SK-N-SH (cell line): Measurements from ENCODE around the gene EIF3A. TPM values are rescaled to one million over a fixed set of nuclear protein-coding genes. Genes with fewer than 3 reads are reported as not detected.

Experiments
- CTCF ChIA-PET: fragments of 300-600, 350-600 bp; formaldehyde crosslinking; extraction: SDS; loops from one replicate; lab custom pipeline; 2021; lab: Yijun Ruan, JAX
- POLR2A ChIA-PET: fragments of 350-600 bp; sonication (Branson Sonifier 250); formaldehyde crosslinking; extraction: SDS; loops from one replicate; lab custom pipeline; 2020; ENCODE audit warnings: antibody characterized with exemption, inconsistent platforms; lab: Yijun Ruan, JAX
- DNase-seq: peaks from one replicate; pipeline ENCODE4 v3.0.0; 2012
- H2AFZ ChIP-seq: fragments of 200-600 bp; sonication (generic); 2 replicates; pipeline ENCODE4 v1.8.1; 2016; ENCODE audit warnings: antibody characterized with exemption, mild to moderate bottlenecking, low read depth
- H3F3A ChIP-seq: fragments of 200-600 bp; sonication (generic); replicated peaks from 2 replicates; pipeline ENCODE3; 2016; ENCODE audit warnings: antibody characterized with exemption, mild to moderate bottlenecking; ENCODE audit not compliant: insufficient read depth
- H3K27ac ChIP-seq, 2 experiments: fragments of 200-500 bp in 1 of 2; fragments of 200-600 bp in 1 of 2; sonication (Bioruptor generic) in 1 of 2; sonication (generic), shearing (Covaris generic) in 1 of 2; 2 replicates each; pipeline versions ENCODE4 v1.5.1 to v1.6.1; 2014 to 2016; ENCODE audit warnings: low read depth in 2 of 2, inconsistent platforms in 1 of 2, low read length in 1 of 2, mild to moderate bottlenecking in 1 of 2, mixed read lengths in 1 of 2
- H3K27me3 ChIP-seq: fragments of 200-600 bp; sonication (generic), shearing (Covaris generic); 2 replicates; pipeline ENCODE4 v1.6.1; 2016; ENCODE audit warnings: mixed run types; ENCODE audit not compliant: insufficient read depth
- H3K36me3 ChIP-seq, 2 experiments: fragments of 200-500 bp in 1 of 2; fragments of 200-600 bp in 1 of 2; sonication (Bioruptor generic) in 1 of 2; sonication (generic) in 1 of 2; replicated peaks in 1 of 2; 2 replicates each; pipeline versions ENCODE3 to v1.5.1; 2014 to 2016; ENCODE audit warnings: low read length in 1 of 2, mild to moderate bottlenecking in 1 of 2; ENCODE audit not compliant: insufficient read depth in 2 of 2, control insufficient read depth in 1 of 2
- H3K4me1 ChIP-seq, 2 experiments: fragments of 200-500 bp in 1 of 2; fragments of 200-600 bp in 1 of 2; sonication (Bioruptor generic) in 1 of 2; sonication (generic), shearing (Covaris generic) in 1 of 2; 2 replicates each; pipeline versions ENCODE4 v1.5.1 to v1.6.1; 2014 to 2016; ENCODE audit warnings: low read depth in 1 of 2, low read length in 1 of 2, mixed run types in 1 of 2; ENCODE audit not compliant: insufficient read depth in 2 of 2, control insufficient read depth in 1 of 2
- H3K4me2 ChIP-seq: fragments of 200-600 bp; sonication (generic), shearing (Covaris generic); 2 replicates; pipeline ENCODE4 v1.6.1; 2017; ENCODE audit warnings: mixed run types
- H3K4me3 ChIP-seq, 2 experiments: fragments of 200-500 bp in 1 of 2; fragments of 200-600 bp in 1 of 2; sonication (Bioruptor generic) in 1 of 2; sonication (generic), shearing (Covaris generic) in 1 of 2; 2 replicates each; pipeline versions ENCODE4 v1.5.1 to v1.8.1; 2014 to 2016; ENCODE audit warnings: low read depth in 2 of 2, inconsistent platforms in 1 of 2, low read length in 1 of 2, mild to moderate bottlenecking in 1 of 2, mixed read lengths in 1 of 2, moderate library complexity in 1 of 2
- H3K79me2 ChIP-seq: fragments of 200-600 bp; sonication (generic); 2 replicates; pipeline ENCODE4 v1.8.1; 2017; ENCODE audit warnings: mild to moderate bottlenecking; ENCODE audit not compliant: insufficient read depth
- H3K9ac ChIP-seq: fragments of 200-600 bp; sonication (generic); 2 replicates; pipeline ENCODE4 v1.6.1; 2017; ENCODE audit warnings: mixed run types
- H3K9me2 ChIP-seq: fragments of 200-600 bp; sonication (generic); 2 replicates; pipeline ENCODE4 v1.6.1; 2017; ENCODE audit warnings: mixed run types
- H3K9me3 ChIP-seq: fragments of 200-600 bp; sonication (generic); 2 replicates; pipeline ENCODE4 v1.6.1; 2017; ENCODE audit warnings: mixed run types, mild to moderate bottlenecking, moderate library complexity
- H4K20me1 ChIP-seq: fragments of 200-600 bp; sonication (generic); 2 replicates; pipeline ENCODE4 v1.6.1; 2017; ENCODE audit warnings: mild to moderate bottlenecking, mixed run types; ENCODE audit not compliant: insufficient read depth
- ELF1 ChIP-seq: IDR thresholded peaks from 2 replicates; pipeline ENCODE4 v1.4.0; 2012
- EP300 ChIP-seq, 2 experiments: IDR thresholded peaks; 2 replicates each; pipeline versions ENCODE4 v1.4.0 to v1.6.1; 2012; ENCODE audit warnings: borderline replicate concordance in 1 of 2, low read depth in 1 of 2, low read length in 1 of 2
- EZH2phosphoT487 ChIP-seq: fragments of 200-600 bp; sonication (generic); IDR thresholded peaks from 2 replicates; pipeline ENCODE4 v1.6.1; 2017; ENCODE audit warnings: low read depth, mixed run types, mild to moderate bottlenecking, antibody characterized with exemption, moderate library complexity, borderline replicate concordance
- FOXJ3 ChIP-seq: sonication (generic); formaldehyde crosslinking; IDR thresholded peaks from 2 replicates; pipeline ENCODE4 v1.5.1; 2020; ENCODE audit warnings: mild to moderate bottlenecking, missing genetic modification reagents
- FOXM1 ChIP-seq: IDR thresholded peaks from 2 replicates; pipeline ENCODE4 v1.4.0; 2012; ENCODE audit warnings: low read depth, mild to moderate bottlenecking
- GATA2 ChIP-seq: sonication (generic); formaldehyde crosslinking; IDR thresholded peaks from 2 replicates; pipeline ENCODE4 v1.5.0; 2020; ENCODE audit warnings: mild to moderate bottlenecking, missing genetic modification reagents
- MAX ChIP-seq: IDR thresholded peaks from 2 replicates; pipeline ENCODE4 v1.4.0; 2012; ENCODE audit warnings: low read depth
- MXI1 ChIP-seq: IDR thresholded peaks from 2 replicates; pipeline ENCODE4 v1.6.1; 2012; ENCODE audit warnings: mild to moderate bottlenecking, low read depth, low read length, improper control_type of control experiment
- NFIC ChIP-seq: IDR thresholded peaks from 2 replicates; pipeline ENCODE4 v1.4.0; 2012; ENCODE audit warnings: borderline replicate concordance
- NRF1 ChIP-seq: IDR thresholded peaks from 2 replicates; pipeline ENCODE4 v1.6.1; 2012; ENCODE audit warnings: low read depth, mild to moderate bottlenecking, low read length
- PBX3 ChIP-seq: IDR thresholded peaks from 2 replicates; pipeline ENCODE4; 2012
- REST ChIP-seq: IDR thresholded peaks from 2 replicates; pipeline ENCODE4 v1.6.1; 2012; ENCODE audit warnings: mild to moderate bottlenecking, low read depth, low read length, moderate library complexity
- RFX5 ChIP-seq: IDR thresholded peaks from 2 replicates; pipeline ENCODE4 v1.6.1; 2012; ENCODE audit warnings: mild to moderate bottlenecking, improper control_type of control experiment, low read length
- SIN3A ChIP-seq: IDR thresholded peaks from 2 replicates; pipeline ENCODE4 v1.6.1; 2012; ENCODE audit warnings: low read depth, mild to moderate bottlenecking, low read length, moderate library complexity, borderline replicate concordance
- TCF12 ChIP-seq: IDR thresholded peaks from 2 replicates; pipeline ENCODE4 v1.4.0; 2012
- ZBTB33 ChIP-seq: IDR thresholded peaks from 2 replicates; pipeline ENCODE4 v1.4.0; 2012; ENCODE audit warnings: low read depth, borderline replicate concordance
- WGBS: methylation state at CpG from one replicate; pipeline ENCODE4 v1.1.6; 2017; ENCODE audit warnings: low lambda C conversion rate; 5-methylcytosine and 5-hydroxymethylcytosine counted together
- polyA plus RNA-seq, 3 experiments: library from polyadenylated mRNA; depleted of rRNA; stranded (reverse); fragments of >200 nt; gene quantifications; 2 replicates each; pipeline ENCODE4 v1.2.3, GENCODE V29; 2012

The EIF3A gene
- polyA plus RNA-seq, 1 of the 3 experiments (the other 2 are of a cell fraction), result 25.8 TPM

GRCh38 chr10:119061926-119062325, 18.7 kb downstream of the EIF3A start:
- no peak for TF ChIP-seq RFX5
- TF ChIP-seq TCF12, result no peak
- TF ChIP-seq ELF1, result no peak
- TF ChIP-seq SIN3A, result no peak
- no peak for TF ChIP-seq PBX3
- no peak for TF ChIP-seq FOXJ3 (CRISPR knock-in tag)
- no peak for TF ChIP-seq REST
- TF ChIP-seq EZH2phosphoT487, result no peak
- no peak for TF ChIP-seq EP300 (IDR thresholded peaks at IDR 0.05; ENCODE audit: borderline replicate concordance in 1 of 2, low read depth in 1 of 2, low read length in 1 of 2)
- no peak for TF ChIP-seq ZBTB33
- no peak for TF ChIP-seq FOXM1
- no peak for TF ChIP-seq MXI1
- no peak for TF ChIP-seq MAX
- TF ChIP-seq GATA2 (CRISPR knock-in tag), result no peak
- no peak for TF ChIP-seq NRF1
- no peak for TF ChIP-seq NFIC
- Histone ChIP-seq H3K27ac (no peak overlapping the region), H3F3A (peaks cover 11% of the 10 kb centered on the region), H3K36me3 (peaks cover 76 to 95% of the 10 kb centered on the region in 2 experiments), H3K4me2 (no peak overlapping the region), H3K27me3 (no peaks in the 10 kb centered on the region), H3K4me3 (no peak overlapping the region), H3K9me3 (no peaks in the 10 kb centered on the region), H2AFZ (no peak overlapping the region), H3K9ac (no peak overlapping the region), H3K79me2 (peaks cover 98% of the 10 kb centered on the region), H3K9me2 (no peaks in the 10 kb centered on the region), H4K20me1 (peaks cover 39% of the 10 kb centered on the region), H3K4me1 (no peaks in the 10 kb centered on the region)
- no peak for DNase-seq
- CTCF ChIA-PET, result no interaction called here
- POLR2A ChIA-PET, result no interaction called here
- 99% methylated on average over 2 of the region's 2 CpGs for WGBS
